Measurements from ENCODE around the gene IDH3B.
"Not testable (repeated sequence)": the region's sequence is repeated elsewhere in the genome, so short reads cannot be mapped to it uniquely, and the experiment has no call there.

Gene IDH3B

GRCh38 chr20:2663887-2664719 is at the start of gene IDH3B:
IDH3B (minus strand) TSS chr20:2664216; CDS start chr20:2664188, 28 bp downstream.
- DNase-seq (ENCODE audit: low read depth), result peak; percentile 92

GRCh38 chr20:2713285-2713684 is 49.3 kb upstream of the IDH3B start:
- DNase-seq (ENCODE audit: low read depth), result no peak

- DNase-seq (ENCODE audit: low read depth), result no peak
These were observed 45.4 kb upstream of the IDH3B start for GRCh38 chr20:2709205-2709981.

- DNase-seq (ENCODE audit: low read depth), result no peak
These were observed 44.6 kb upstream of the IDH3B start for GRCh38 chr20:2708665-2709064.

GRCh38 chr20:2708073-2708415 is 44.0 kb upstream of the IDH3B start:
- no peak for DNase-seq (ENCODE audit: low read depth)

GRCh38 chr20:2707353-2708072 is 43.5 kb upstream of the IDH3B start:
- DNase-seq (ENCODE audit: low read depth), result no peak

GRCh38 chr20:2706688-2707352 is 42.8 kb upstream of the IDH3B start:
- no peak for DNase-seq (ENCODE audit: low read depth)

GRCh38 chr20:2705931-2706645 is 42.1 kb upstream of the IDH3B start:
- no peak for DNase-seq (ENCODE audit: low read depth)

- no peak for DNase-seq (ENCODE audit: low read depth)
These were observed 39.9 kb upstream of the IDH3B start for GRCh38 chr20:2703716-2704475.

GRCh38 chr20:2701671-2702081 is 37.7 kb upstream of the IDH3B start:
- DNase-seq (ENCODE audit: low read depth), result no peak

- DNase-seq (ENCODE audit: low read depth), result no peak
These were observed 37.1 kb upstream of the IDH3B start for GRCh38 chr20:2700913-2701620.

GRCh38 chr20:2699775-2700413 is 35.9 kb upstream of the IDH3B start:
- no peak for DNase-seq (ENCODE audit: low read depth)

GRCh38 chr20:2698912-2699311 is 34.9 kb upstream of the IDH3B start:
- no peak for DNase-seq (ENCODE audit: low read depth)

- no peak for DNase-seq (ENCODE audit: low read depth)
These were observed 34.3 kb upstream of the IDH3B start for GRCh38 chr20:2698186-2698817.

- no peak for DNase-seq (ENCODE audit: low read depth)
These were observed 33.8 kb upstream of the IDH3B start for GRCh38 chr20:2697768-2698167.

- DNase-seq (ENCODE audit: low read depth), result no peak
These were observed 32.6 kb upstream of the IDH3B start for GRCh38 chr20:2696646-2697045.

GRCh38 chr20:2695984-2696525 is 32.0 kb upstream of the IDH3B start:
- DNase-seq (ENCODE audit: low read depth), result not testable (repeated sequence)

- no peak for DNase-seq (ENCODE audit: low read depth)
These were observed 31.4 kb upstream of the IDH3B start for GRCh38 chr20:2695206-2695983.

All from ELR (cell line).